ENCODE measurements around the gene ARIH1.

GRCh38 chr15:72482275-72482674 is 8.1 kb downstream of the ARIH1 start:
- TF ChIP-seq, protein P1, sequence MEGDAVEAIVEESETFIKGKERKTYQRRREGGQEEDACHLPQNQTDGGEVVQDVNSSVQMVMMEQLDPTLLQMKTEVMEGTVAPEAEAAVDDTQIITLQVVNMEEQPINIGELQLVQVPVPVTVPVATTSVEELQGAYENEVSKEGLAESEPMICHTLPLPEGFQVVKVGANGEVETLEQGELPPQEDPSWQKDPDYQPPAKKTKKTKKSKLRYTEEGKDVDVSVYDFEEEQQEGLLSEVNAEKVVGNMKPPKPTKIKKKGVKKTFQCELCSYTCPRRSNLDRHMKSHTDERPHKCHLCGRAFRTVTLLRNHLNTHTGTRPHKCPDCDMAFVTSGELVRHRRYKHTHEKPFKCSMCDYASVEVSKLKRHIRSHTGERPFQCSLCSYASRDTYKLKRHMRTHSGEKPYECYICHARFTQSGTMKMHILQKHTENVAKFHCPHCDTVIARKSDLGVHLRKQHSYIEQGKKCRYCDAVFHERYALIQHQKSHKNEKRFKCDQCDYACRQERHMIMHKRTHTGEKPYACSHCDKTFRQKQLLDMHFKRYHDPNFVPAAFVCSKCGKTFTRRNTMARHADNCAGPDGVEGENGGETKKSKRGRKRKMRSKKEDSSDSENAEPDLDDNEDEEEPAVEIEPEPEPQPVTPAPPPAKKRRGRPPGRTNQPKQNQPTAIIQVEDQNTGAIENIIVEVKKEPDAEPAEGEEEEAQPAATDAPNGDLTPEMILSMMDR (conservative IDR thresholded peaks at IDR 0.05; ENCODE audit: low read depth, low read length), result no peak
- TF ChIP-seq MAZ (IDR thresholded peaks at IDR 0.05; ENCODE audit: borderline replicate concordance, low read depth, low read length), result no peak
- TF ChIP-seq POLR2A (IDR thresholded peaks at IDR 0.05; ENCODE audit: low read depth, low read length), result no peak
- TF ChIP-seq RAD21 (IDR thresholded peaks at IDR 0.05; ENCODE audit: low read length), result no peak
- no peak for TF ChIP-seq CEBPB (IDR thresholded peaks at IDR 0.05; ENCODE audit: low read depth, low read length)
- no peak for TF ChIP-seq NFE2L2 (IDR thresholded peaks at IDR 0.05; ENCODE audit: low read depth, low read length)
- TF ChIP-seq BHLHE40 (IDR thresholded peaks at IDR 0.05; ENCODE audit: low read depth, low read length), result no peak
- no peak for TF ChIP-seq FOS (IDR thresholded peaks at IDR 0.05; ENCODE audit: low read depth, low read length)

Data from IMR-90 (cell line).